Esophagus muscularis mucosa (tissue), 4 donors: ENCODE data around the gene DNAH14. TPM values are rescaled to one million over a fixed set of nuclear protein-coding genes. Genes with fewer than 3 reads are reported as not detected.

Experiments used
- DNase-seq: peaks from one replicate; pipeline ENCODE4 v3.0.0-alpha.2; 2017; ENCODE audit errors: extremely low spot score
- H3K27ac ChIP-seq, 4 donors: fragments of 200-600 bp; sonication (generic); replicated peaks in 1 of 4; 1 replicate in 3 of 4; 2 replicates in 1 of 4; pipeline ENCODE4 v1.5.1; 2016 to 2019; ENCODE audit warnings: mild to moderate bottlenecking in 1 of 4
- H3K27me3 ChIP-seq, 4 donors: fragments of 200-600 bp; sonication (generic); one replicate each; pipeline versions ENCODE4 v1.5.1 to v1.6.0; 2016 to 2019
- H3K36me3 ChIP-seq, 4 donors: fragments of 200-600 bp; sonication (generic); one replicate each; pipeline ENCODE4 v1.5.1; 2016 to 2019
- H3K4me1 ChIP-seq, 4 donors: fragments of 200-600 bp; sonication (generic); one replicate each; pipeline ENCODE4 v1.5.1; 2016 to 2019
- H3K4me3 ChIP-seq, 4 donors: fragments of 200-600 bp; sonication (generic); 1 replicate in 2 of 4; 2 replicates in 2 of 4; pipeline ENCODE4 v1.5.1; 2016 to 2019; ENCODE audit warnings: mild to moderate bottlenecking in 4 of 4, moderate library complexity in 1 of 4
- H3K9me3 ChIP-seq, 4 donors: fragments of 200-600 bp; sonication (generic); 1 replicate in 3 of 4; 2 replicates in 1 of 4; pipeline ENCODE4 v1.5.1; 2016 to 2019
- EP300 ChIP-seq: sonication (generic); formaldehyde crosslinking; IDR thresholded peaks from one replicate; pipeline ENCODE4 v1.6.1; 2017; ENCODE audit warnings: antibody characterized with exemption
- POLR2A ChIP-seq: fragments of 450-650 bp; IDR thresholded peaks from one replicate; pipeline ENCODE4 v1.6.1; 2017; ENCODE audit warnings: antibody characterized with exemption, moderate library complexity, mild to moderate bottlenecking, low read depth
- POLR2AphosphoS5 ChIP-seq, 2 donors: sonication (generic); formaldehyde crosslinking; IDR thresholded peaks; one replicate each; pipeline ENCODE4 v1.6.1; 2017; ENCODE audit warnings: antibody characterized with exemption in 2 of 2
- whole genome bisulfite sequencing: methylation state at CpG from one replicate; pipeline ENCODE4 v1.1.5; 2018; 5-methylcytosine and 5-hydroxymethylcytosine counted together
- intact Hi-C: fragments of 100-400 bp; cut with DNase I; formaldehyde crosslinking; loops from one replicate; pipeline ENCODE4 v1.15.1; 2023
- total RNA-seq, 4 donors: library from RNA; depleted of rRNA; stranded (reverse); fragments of >200 nt; gene quantifications; one replicate each; pipeline versions ENCODE4 v1.1.0 to v1.2.1, GENCODE V29; 2016
- TF ChIP-seq, protein P1 (sequence below), 3 experiments: fragments of 200-600 bp in 2 of 3; fragments of 450-650 bp in 1 of 3; sonication (generic) in 2 of 3; IDR thresholded peaks; one replicate each; pipeline ENCODE4 v1.5.1; 2017 to 2019; ENCODE audit warnings: antibody characterized with exemption in 3 of 3, mild to moderate bottlenecking in 2 of 3, moderate library complexity in 1 of 3

DNAH14 gene
- total RNA-seq, 4 donors from 2014 or later: 8.9 to 16.6 (median 15.6) TPM

GRCh38 chr1:225347123-225347683 lies 417.7 kb downstream of the DNAH14 start:
- Histone ChIP-seq H3K4me3 (no peak overlapping the region), H3K27me3 (no peaks in the 10 kb centered on the region), H3K4me1 (no peaks in the 10 kb centered on the region), H3K9me3 (no peaks in the 10 kb centered on the region), H3K27ac (no peak overlapping the region), H3K36me3 (no peaks in the 10 kb centered on the region)
- no peak for DNase-seq
- 53% methylated on average over 3 of the region's 3 CpGs for WGBS
- intact Hi-C loops: no loop called here
- TF ChIP-seq, protein P1, sequence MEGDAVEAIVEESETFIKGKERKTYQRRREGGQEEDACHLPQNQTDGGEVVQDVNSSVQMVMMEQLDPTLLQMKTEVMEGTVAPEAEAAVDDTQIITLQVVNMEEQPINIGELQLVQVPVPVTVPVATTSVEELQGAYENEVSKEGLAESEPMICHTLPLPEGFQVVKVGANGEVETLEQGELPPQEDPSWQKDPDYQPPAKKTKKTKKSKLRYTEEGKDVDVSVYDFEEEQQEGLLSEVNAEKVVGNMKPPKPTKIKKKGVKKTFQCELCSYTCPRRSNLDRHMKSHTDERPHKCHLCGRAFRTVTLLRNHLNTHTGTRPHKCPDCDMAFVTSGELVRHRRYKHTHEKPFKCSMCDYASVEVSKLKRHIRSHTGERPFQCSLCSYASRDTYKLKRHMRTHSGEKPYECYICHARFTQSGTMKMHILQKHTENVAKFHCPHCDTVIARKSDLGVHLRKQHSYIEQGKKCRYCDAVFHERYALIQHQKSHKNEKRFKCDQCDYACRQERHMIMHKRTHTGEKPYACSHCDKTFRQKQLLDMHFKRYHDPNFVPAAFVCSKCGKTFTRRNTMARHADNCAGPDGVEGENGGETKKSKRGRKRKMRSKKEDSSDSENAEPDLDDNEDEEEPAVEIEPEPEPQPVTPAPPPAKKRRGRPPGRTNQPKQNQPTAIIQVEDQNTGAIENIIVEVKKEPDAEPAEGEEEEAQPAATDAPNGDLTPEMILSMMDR (IDR thresholded peaks at IDR 0.05): no peak
- TF ChIP-seq EP300: no peak
- no peak for TF ChIP-seq POLR2A

GRCh38 chr1:225348400-225348799 lies 418.9 kb downstream of the DNAH14 start:
- Histone ChIP-seq H3K9me3 (no peaks in the 10 kb centered on the region), H3K4me3 (no peak overlapping the region), H3K36me3 (no peaks in the 10 kb centered on the region), H3K4me1 (no peaks in the 10 kb centered on the region), H3K27ac (no peak overlapping the region), H3K27me3 (no peaks in the 10 kb centered on the region)
- intact Hi-C loops: no loop called here
- no peak for DNase-seq
- no peak for TF ChIP-seq EP300
- TF ChIP-seq, protein P1 (IDR thresholded peaks at IDR 0.05): no peak
- no peak for TF ChIP-seq POLR2A
- no peak for TF ChIP-seq POLR2AphosphoS5 (IDR thresholded peaks at IDR 0.05)

- H3K36me3 ChIP-seq: no peaks in the 10 kb centered on the region
These were observed 420.4 kb downstream of the DNAH14 start for GRCh38 chr1:225349826-225350225.

GRCh38 chr1:225350872-225351271 lies 421.4 kb downstream of the DNAH14 start:
- H3K36me3 ChIP-seq: no peaks in the 10 kb centered on the region
- intact Hi-C loops: no loop called here
- H3K27me3 ChIP-seq: no peaks in the 10 kb centered on the region
- no peak overlapping the region for H3K27ac ChIP-seq
- no peak for DNase-seq
- no peak overlapping the region for H3K4me3 ChIP-seq
- no peak for TF ChIP-seq EP300
- TF ChIP-seq POLR2A: no peak
- no peak for TF ChIP-seq POLR2AphosphoS5 (IDR thresholded peaks at IDR 0.05)
- TF ChIP-seq, protein P1 (IDR thresholded peaks at IDR 0.05): no peak
- H3K9me3 ChIP-seq: no peaks in the 10 kb centered on the region
- no peaks in the 10 kb centered on the region for H3K4me1 ChIP-seq

More at GRCh38 chr1:225349826-225350225, 420.4 kb downstream of the DNAH14 start:
- Histone ChIP-seq H3K27me3 (no peaks in the 10 kb centered on the region), H3K4me3 (no peak overlapping the region), H3K27ac (no peak overlapping the region), H3K9me3 (no peaks in the 10 kb centered on the region), H3K4me1 (no peaks in the 10 kb centered on the region)
- WGBS: 72% methylated on average over 2 of the region's 2 CpGs
- TF ChIP-seq, protein P1 (IDR thresholded peaks at IDR 0.05): no peak
- TF ChIP-seq EP300: no peak
- DNase-seq: no peak
- intact Hi-C loops: no loop called here

DNA sequence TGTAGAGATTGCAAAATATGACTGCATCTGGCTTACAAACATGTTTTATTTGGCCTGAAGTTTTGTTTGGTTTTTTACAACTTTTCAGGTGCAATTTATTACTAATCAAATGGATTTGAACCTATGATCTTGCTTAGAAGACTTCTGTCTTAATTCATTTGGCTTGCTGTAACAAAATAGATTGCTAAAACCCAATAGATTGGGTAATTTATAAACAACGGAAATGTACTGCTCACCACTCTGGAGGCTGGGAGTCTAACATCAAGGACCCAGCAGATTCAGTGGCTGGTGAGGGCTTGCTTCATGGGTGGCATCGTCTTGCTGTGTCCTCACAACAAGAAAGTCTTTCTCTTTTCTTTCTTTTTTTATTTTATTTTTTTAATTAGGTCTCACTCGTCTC lies 425.4 kb downstream of the DNAH14 start:
- 75% methylated on average over 3 of the region's 3 CpGs for whole genome bisulfite sequencing
- TF ChIP-seq POLR2A (no peak), POLR2AphosphoS5 (IDR thresholded peaks at IDR 0.05) (no peak), EP300 (no peak)
- TF ChIP-seq, protein P1 (IDR thresholded peaks at IDR 0.05): no peak
- Histone ChIP-seq H3K27me3 (no peaks in the 10 kb centered on the region), H3K4me3 (no peak overlapping the region), H3K4me1 (no peaks in the 10 kb centered on the region), H3K36me3 (no peaks in the 10 kb centered on the region), H3K9me3 (no peaks in the 10 kb centered on the region), H3K27ac (no peak overlapping the region)
- DNase-seq: no peak
- intact Hi-C loops: no loop called here
